Testis (tissue), 3 donors: Measurements from ENCODE around the gene ABHD2. TPM values are rescaled to one million over a fixed set of nuclear protein-coding genes. Genes with fewer than 3 reads are reported as not detected.

Source experiments
- DNase-seq: peaks from one replicate; pipeline ENCODE4 v3.0.0-alpha.2; 2019
- H3K27ac ChIP-seq, 2 donors: fragments of 200-600 bp; sonication (generic); one replicate each; pipeline ENCODE4 v1.5.1; 2019
- H3K27me3 ChIP-seq: fragments of 200-600 bp; sonication (generic); one replicate; pipeline ENCODE4 v1.5.1; 2019
- H3K36me3 ChIP-seq: fragments of 200-600 bp; sonication (generic); one replicate; pipeline ENCODE4 v1.5.1; 2017; ENCODE audit warnings: low read depth; ENCODE audit errors: missing control alignments
- H3K4me1 ChIP-seq: fragments of 200-600 bp; sonication (generic); one replicate; pipeline ENCODE4 v1.5.1; 2019
- H3K4me3 ChIP-seq, 2 donors: fragments of 200-600 bp; sonication (generic); one replicate each; pipeline ENCODE4 v1.5.1; 2017 to 2019
- H3K9me3 ChIP-seq: fragments of 200-600 bp; sonication (generic); one replicate; pipeline ENCODE4 v1.5.1; 2017
- CTCF ChIP-seq, 3 experiments: fragments of 450-650 bp in 2 of 3; fragments of 200-600 bp in 1 of 3; sonication (generic) in 1 of 3; IDR thresholded peaks; one replicate each; pipeline ENCODE4 v1.5.1; 2016 to 2019; ENCODE audit warnings: antibody characterized with exemption in 3 of 3, mild to moderate bottlenecking in 2 of 3, moderate library complexity in 1 of 3
- POLR2A ChIP-seq: fragments of 450-650 bp; IDR thresholded peaks from one replicate; pipeline ENCODE4 v1.6.1; 2017; ENCODE audit warnings: antibody characterized with exemption, mild to moderate bottlenecking, moderate library complexity
- WGBS, 2 donors: methylation state at CpG; one replicate each; pipeline ENCODE4 v1.1.5; 2018; 5-methylcytosine and 5-hydroxymethylcytosine counted together
- intact Hi-C: fragments of 100-400 bp; cut with DNase I; formaldehyde crosslinking; loops from one replicate; pipeline ENCODE4 v1.15.1; 2023; ENCODE audit warnings: low total_unique reads
- polyA plus RNA-seq: library from polyadenylated mRNA; stranded (reverse); fragments of 350-450 nt; fragmentation: Illumina TruSeq; extraction: RNeasy Lipid Tissue Mini Kit (QIAGEN cat#74804); gene quantifications from one replicate; pipeline ENCODE4 v1.2.3, GENCODE V29; 2014; ENCODE audit warnings: low read depth, low replicate concordance; ENCODE audit not compliant: insufficient read depth
- total RNA-seq, 2 donors: library from RNA; depleted of rRNA; stranded (reverse); fragments of >200 nt; gene quantifications; one replicate each; pipeline ENCODE4 v1.2.3, GENCODE V29; 2016

Gene ABHD2
- total and polyA plus RNA-seq, 3 donors from 2014 or later: 82.5 to 214 (median 109) TPM

DNA sequence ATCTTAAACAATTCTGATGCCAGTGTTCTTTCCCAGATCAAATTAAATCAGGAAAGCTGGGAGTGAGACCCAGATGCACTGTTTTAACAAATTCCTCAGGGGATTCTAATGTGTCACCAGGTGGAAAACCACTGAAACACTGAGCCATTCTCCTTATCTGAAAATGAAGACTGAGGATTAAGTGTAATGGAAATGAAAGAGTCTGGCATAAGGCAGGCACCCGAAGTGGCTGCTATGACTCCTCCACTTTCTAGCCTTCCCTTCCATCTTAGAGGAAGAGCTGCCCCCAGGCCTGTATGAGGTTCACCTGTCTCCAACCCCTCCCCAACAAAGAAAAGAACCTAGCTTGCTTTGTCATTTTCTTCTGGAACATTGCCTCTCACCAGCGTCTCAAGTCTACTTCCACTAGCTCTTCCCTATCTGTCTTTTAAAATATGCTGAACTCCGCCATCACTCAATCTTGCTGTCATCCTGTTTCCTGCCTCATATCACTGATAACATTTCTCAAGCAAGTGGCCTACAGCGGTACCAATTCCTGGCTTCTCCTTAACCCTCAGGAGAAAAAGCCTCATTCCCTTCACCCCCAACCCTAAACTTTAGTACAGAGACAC lies 13.7 kb upstream of the ABHD2 start:
- Histone ChIP-seq H3K4me1 (no peaks in the 10 kb centered on the region), H3K9me3 (no peaks in the 10 kb centered on the region), H3K36me3 (no peaks in the 10 kb centered on the region), H3K27me3 (no peaks in the 10 kb centered on the region), H3K4me3 (no peak overlapping the region), H3K27ac (no peak overlapping the region)
- intact Hi-C loops: no loop called here
- WGBS, 2 donors: 74 to 78% methylated on average over 4 of the region's 4 CpGs
- no peak for TF ChIP-seq POLR2A
- TF ChIP-seq CTCF (IDR thresholded peaks at IDR 0.05): no peak
- DNase-seq: no peak

- DNase-seq: no peak
These were observed 13.1 kb upstream of the ABHD2 start for GRCh38 chr15:89075101-89075640.

GRCh38 chr15:89075846-89076245 lies 12.4 kb upstream of the ABHD2 start:
- no peak for TF ChIP-seq POLR2A
- TF ChIP-seq CTCF (IDR thresholded peaks at IDR 0.05): no peak
- Histone ChIP-seq H3K4me3 (no peak overlapping the region), H3K9me3 (no peaks in the 10 kb centered on the region), H3K27ac (no peak overlapping the region), H3K27me3 (no peaks in the 10 kb centered on the region), H3K36me3 (no peaks in the 10 kb centered on the region), H3K4me1 (no peaks in the 10 kb centered on the region)
- no peak for DNase-seq
- intact Hi-C loops: no loop called here
- WGBS, 2 donors: 63 to 73% methylated on average over 4 of the region's 4 CpGs

More at GRCh38 chr15:89075101-89075640, 13.1 kb upstream of the ABHD2 start:
- intact Hi-C loops: no loop called here
- no peak overlapping the region for H3K27ac ChIP-seq
- no peaks in the 10 kb centered on the region for H3K27me3 ChIP-seq
- H3K4me3 ChIP-seq: no peak overlapping the region
- WGBS, 2 donors: 78 to 82% methylated on average over 4 of the region's 4 CpGs
- H3K4me1 ChIP-seq: no peaks in the 10 kb centered on the region
- TF ChIP-seq CTCF (IDR thresholded peaks at IDR 0.05) (no peak), POLR2A (no peak)
- no peaks in the 10 kb centered on the region for H3K9me3 ChIP-seq
- no peaks in the 10 kb centered on the region for H3K36me3 ChIP-seq

GRCh38 chr15:89077750-89078149 lies 10.5 kb upstream of the ABHD2 start:
- no peaks in the 10 kb centered on the region for H3K9me3 ChIP-seq
- no peaks in the 10 kb centered on the region for H3K27me3 ChIP-seq
- no peak overlapping the region for H3K4me3 ChIP-seq
- H3K4me1 ChIP-seq: no peaks in the 10 kb centered on the region
- intact Hi-C loops: no loop called here
- no peaks in the 10 kb centered on the region for H3K36me3 ChIP-seq
- no peak for DNase-seq
- no peak overlapping the region for H3K27ac ChIP-seq
- 48 to 69% methylated on average over 1 of the region's 1 CpG for WGBS, 2 donors
- TF ChIP-seq CTCF (IDR thresholded peaks at IDR 0.05) (no peak), POLR2A (no peak)
